Colonic mucosa (tissue), 4 donors: ENCODE data around the gene TACR1. TPM values are rescaled to one million over a fixed set of nuclear protein-coding genes. Genes with fewer than 3 reads are reported as not detected.

Experiments
- DNase-seq: peaks from one replicate; pipeline ENCODE4 v3.0.0-alpha.2; 2020
- H3K27ac ChIP-seq: fragments of 200-600 bp; one replicate; pipeline ENCODE4 v1.8.0; 2021
- H3K27me3 ChIP-seq: fragments of 200-600 bp; one replicate; pipeline ENCODE4 v1.8.0; 2021
- H3K36me3 ChIP-seq: fragments of 200-600 bp; one replicate; pipeline ENCODE4 v1.8.0; 2021
- H3K4me1 ChIP-seq: fragments of 200-600 bp; one replicate; pipeline ENCODE4 v1.8.0; 2021; ENCODE audit warnings: mild to moderate bottlenecking
- H3K4me3 ChIP-seq: fragments of 200-600 bp; one replicate; pipeline ENCODE4 v1.8.0; 2021
- H3K9ac ChIP-seq, 2 donors: one replicate each; pipeline ENCODE4 v1.7.0; 2013; ENCODE audit warnings: control low read depth in 2 of 2, low read depth in 2 of 2, low read length in 2 of 2
- H3K9me3 ChIP-seq: fragments of 200-600 bp; one replicate; pipeline ENCODE4 v1.8.0; 2021
- intact Hi-C: fragments of 100-400 bp; cut with DNase I; formaldehyde crosslinking; loops from one replicate; pipeline ENCODE4 v1.14.1; 2022
- total RNA-seq, 2 donors: library from RNA; stranded (reverse); fragmentation: NEBNext Ultra II Directional in 1 of 2; extraction: Animal tissue kit (Norgen Biotek cat#: 25700) in 1 of 2; gene quantifications; one replicate each; pipeline ENCODE4 v1.2.1, GENCODE V29; 2021
- TF ChIP-seq, protein P1 (sequence below): fragments of 200-600 bp; IDR thresholded peaks from one replicate; pipeline ENCODE4 v1.8.0; 2022; ENCODE audit warnings: antibody characterized with exemption, mild to moderate bottlenecking
- donor health status: healthy.
- donor health status: DM: no; HTN: no; CAD: no.
- donor health status: DM: no; HTN: no; CAD: no.

TACR1 gene
- total RNA-seq, 2 donors from 2014 or later: 0.37 TPM; not detected in 1

DNA sequence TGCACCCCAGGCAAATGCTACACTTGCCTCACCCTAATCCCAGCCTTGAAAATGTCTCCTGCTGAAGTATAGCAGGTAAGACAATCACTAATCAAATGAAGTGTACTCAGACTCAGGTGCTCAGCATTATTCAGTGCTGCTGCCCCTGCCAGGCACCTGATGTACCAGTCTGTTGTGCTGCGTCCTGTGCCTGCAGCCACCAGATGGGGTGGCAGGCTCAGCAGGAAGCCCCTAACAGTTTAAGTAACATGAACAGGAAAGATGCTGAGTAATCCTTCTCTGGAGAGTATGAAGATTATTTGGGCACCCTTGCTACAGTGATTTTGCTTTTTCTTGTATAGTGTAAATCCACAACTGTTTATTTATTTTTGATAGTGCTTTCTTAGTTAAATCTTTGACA, 69.1 kb downstream of the TACR1 start:
- no peak for DNase-seq

DNA sequence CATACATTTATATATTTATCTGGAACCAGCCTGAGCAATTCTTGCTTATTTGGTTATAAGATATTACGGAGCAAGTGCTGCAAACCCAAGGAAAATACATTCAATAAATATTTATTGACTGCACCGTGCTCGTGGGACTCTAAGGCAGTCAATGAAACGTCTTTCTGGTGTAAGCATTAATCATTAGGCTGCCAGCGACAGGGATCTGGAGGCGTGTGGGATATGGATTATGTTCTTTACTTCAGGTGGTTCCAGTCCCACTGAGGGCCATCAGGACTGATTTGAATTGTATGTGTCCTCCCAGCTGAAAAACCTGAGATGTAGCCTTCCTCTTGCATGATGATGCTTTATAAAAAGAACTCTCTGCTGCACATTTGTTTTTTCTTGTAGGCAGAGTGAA, 75.4 kb downstream of the TACR1 start:
- Histone ChIP-seq H3K4me1 (no peaks in the 10 kb centered on the region), H3K9me3 (no peaks in the 10 kb centered on the region), H3K36me3 (no peaks in the 10 kb centered on the region), H3K27me3 (no peaks in the 10 kb centered on the region), H3K27ac (no peak overlapping the region), H3K9ac (no peak overlapping the region), H3K4me3 (no peak overlapping the region)
- DNase-seq: no peak
- TF ChIP-seq, protein P1, sequence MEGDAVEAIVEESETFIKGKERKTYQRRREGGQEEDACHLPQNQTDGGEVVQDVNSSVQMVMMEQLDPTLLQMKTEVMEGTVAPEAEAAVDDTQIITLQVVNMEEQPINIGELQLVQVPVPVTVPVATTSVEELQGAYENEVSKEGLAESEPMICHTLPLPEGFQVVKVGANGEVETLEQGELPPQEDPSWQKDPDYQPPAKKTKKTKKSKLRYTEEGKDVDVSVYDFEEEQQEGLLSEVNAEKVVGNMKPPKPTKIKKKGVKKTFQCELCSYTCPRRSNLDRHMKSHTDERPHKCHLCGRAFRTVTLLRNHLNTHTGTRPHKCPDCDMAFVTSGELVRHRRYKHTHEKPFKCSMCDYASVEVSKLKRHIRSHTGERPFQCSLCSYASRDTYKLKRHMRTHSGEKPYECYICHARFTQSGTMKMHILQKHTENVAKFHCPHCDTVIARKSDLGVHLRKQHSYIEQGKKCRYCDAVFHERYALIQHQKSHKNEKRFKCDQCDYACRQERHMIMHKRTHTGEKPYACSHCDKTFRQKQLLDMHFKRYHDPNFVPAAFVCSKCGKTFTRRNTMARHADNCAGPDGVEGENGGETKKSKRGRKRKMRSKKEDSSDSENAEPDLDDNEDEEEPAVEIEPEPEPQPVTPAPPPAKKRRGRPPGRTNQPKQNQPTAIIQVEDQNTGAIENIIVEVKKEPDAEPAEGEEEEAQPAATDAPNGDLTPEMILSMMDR: no peak
- intact Hi-C loops: no loop called here

More for the DNA sequence above, 69.1 kb downstream of the TACR1 start:
- intact Hi-C loops: no loop called here
- no peak overlapping the region for H3K9ac ChIP-seq
- H3K9me3 ChIP-seq: no peaks in the 10 kb centered on the region
- H3K4me3 ChIP-seq: no peak overlapping the region
- no peak overlapping the region for H3K27ac ChIP-seq
- H3K36me3 ChIP-seq: no peaks in the 10 kb centered on the region
- no peaks in the 10 kb centered on the region for H3K4me1 ChIP-seq
- TF ChIP-seq, protein P1: no peak
- H3K27me3 ChIP-seq: no peaks in the 10 kb centered on the region

DNA sequence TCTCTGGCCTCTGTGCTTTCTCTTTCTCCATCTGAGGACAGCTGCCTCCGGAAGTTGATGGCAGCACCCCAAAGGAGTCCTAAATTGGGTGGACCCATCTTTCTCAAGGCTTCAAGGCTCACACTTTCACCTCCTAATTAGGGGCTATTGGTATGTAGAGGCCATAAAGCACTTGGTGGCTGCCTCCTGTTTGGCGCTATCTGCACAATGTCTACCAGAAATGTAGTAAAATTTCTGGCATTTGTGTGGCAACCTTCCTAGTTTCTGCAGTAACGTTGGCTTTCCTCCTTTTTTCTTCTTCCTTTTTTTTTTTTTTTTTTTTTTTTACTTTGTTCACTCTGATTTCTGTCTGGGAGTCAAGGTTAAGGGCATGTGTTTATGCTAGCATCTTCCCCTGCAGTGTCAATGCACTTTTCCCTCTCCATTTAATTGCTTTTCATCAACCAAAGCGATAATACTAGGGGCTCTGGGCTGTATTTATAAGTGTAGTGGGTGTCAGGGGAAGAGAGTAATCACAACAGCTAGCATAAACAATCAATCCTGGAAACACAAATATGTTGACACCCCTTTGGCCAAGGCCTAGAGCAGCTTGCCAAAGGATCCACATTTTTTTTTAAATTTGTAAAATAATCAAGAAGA, 86.0 kb downstream of the TACR1 start:
- no peak for DNase-seq
- H3K9me3 ChIP-seq: no peaks in the 10 kb centered on the region
- TF ChIP-seq, protein P1: no peak
- H3K36me3 ChIP-seq: no peaks in the 10 kb centered on the region
- intact Hi-C loops: no loop called here
- H3K4me3 ChIP-seq: no peak overlapping the region
- no peaks in the 10 kb centered on the region for H3K27me3 ChIP-seq
- H3K4me1 ChIP-seq: no peaks in the 10 kb centered on the region
- H3K27ac ChIP-seq: no peak overlapping the region
- H3K9ac ChIP-seq: no peak overlapping the region

DNA sequence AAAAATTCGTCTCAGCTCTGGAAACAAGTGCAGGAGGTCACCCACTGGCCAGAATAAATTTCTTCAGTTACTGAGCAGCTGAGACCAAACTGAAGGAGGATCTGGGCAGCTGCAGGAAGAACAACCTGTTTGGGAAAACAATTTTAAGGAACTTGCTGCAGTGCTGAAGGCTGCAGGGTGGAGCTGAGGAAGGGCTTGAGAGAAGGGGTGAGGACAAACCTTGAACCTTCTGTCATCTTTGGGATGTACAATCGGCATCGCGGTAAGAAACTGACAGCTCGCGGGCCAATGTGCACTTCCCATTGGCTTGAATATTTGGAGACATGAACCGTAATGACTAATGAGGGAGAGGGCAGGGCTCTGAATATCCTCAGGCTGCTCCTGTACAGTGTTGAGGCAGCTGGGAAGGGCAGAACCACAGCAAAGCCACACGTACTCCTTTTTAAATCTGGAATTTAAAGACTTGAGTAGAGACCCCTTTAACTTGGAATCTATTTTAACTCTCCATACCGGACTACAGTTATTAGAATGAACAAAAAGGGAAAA, 90.3 kb downstream of the TACR1 start:
- Histone ChIP-seq H3K4me1 (no peaks in the 10 kb centered on the region), H3K4me3 (no peak overlapping the region), H3K9ac (no peak overlapping the region), H3K36me3 (no peaks in the 10 kb centered on the region), H3K9me3 (no peaks in the 10 kb centered on the region), H3K27me3 (no peaks in the 10 kb centered on the region), H3K27ac (no peak overlapping the region)
- no peak for DNase-seq
- intact Hi-C loops: no loop called here
- TF ChIP-seq, protein P1: no peak

DNA sequence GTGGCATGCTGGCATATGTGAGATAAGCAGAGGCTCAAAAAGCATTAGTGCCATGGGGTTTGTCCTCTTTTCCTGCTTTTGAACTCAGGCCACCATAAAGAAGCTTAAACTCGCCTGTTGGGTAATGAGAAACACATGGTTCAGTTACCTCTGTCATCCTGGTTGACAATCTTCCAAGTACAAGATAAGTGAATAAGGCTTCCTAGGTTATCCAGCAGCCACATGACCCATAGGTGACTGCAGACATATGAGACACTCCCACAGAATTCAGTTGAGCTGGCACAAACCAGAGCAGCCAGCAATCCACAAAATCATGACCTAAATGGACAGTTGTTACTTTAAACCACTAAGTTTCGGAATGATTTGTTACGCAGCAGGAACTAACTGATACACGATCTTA, 97.3 kb downstream of the TACR1 start:
- no peaks in the 10 kb centered on the region for H3K4me1 ChIP-seq
- H3K27ac ChIP-seq: no peak overlapping the region
- DNase-seq: no peak
- no peak overlapping the region for H3K9ac ChIP-seq
- no peak overlapping the region for H3K4me3 ChIP-seq
- H3K9me3 ChIP-seq: no peaks in the 10 kb centered on the region
- H3K36me3 ChIP-seq: no peaks in the 10 kb centered on the region
- TF ChIP-seq, protein P1: no peak
- intact Hi-C loops: no loop called here
- H3K27me3 ChIP-seq: no peaks in the 10 kb centered on the region
